ENCODE measurements around the gene NRXN3. TPM values are rescaled to one million over a fixed set of nuclear protein-coding genes. Genes with fewer than 3 reads are reported as not detected.

Gene NRXN3
- total RNA-seq, 1 experiment from 2014 or later: 0.02 TPM

- no peak overlapping the region for H3K27ac ChIP-seq
- no peak overlapping the region for H3K4me3 ChIP-seq
- no peak for DNase-seq
- H3K9me3 ChIP-seq (replicated peaks): no peaks in the 10 kb centered on the region
- no peaks in the 10 kb centered on the region for H3K27me3 ChIP-seq
- H3K36me3 ChIP-seq: no peaks in the 10 kb centered on the region
- no peaks in the 10 kb centered on the region for H3K4me1 ChIP-seq
These were observed 1243.7 kb downstream of the NRXN3 start for GRCh38 chr14:79413734-79414428.

GRCh38 chr14:79415726-79416125 is 1245.6 kb downstream of the NRXN3 start:
- Histone ChIP-seq H3K36me3 (no peaks in the 10 kb centered on the region), H3K27me3 (no peaks in the 10 kb centered on the region), H3K27ac (no peak overlapping the region), H3K4me3 (no peak overlapping the region), H3K9me3 (replicated peaks) (no peaks in the 10 kb centered on the region), H3K4me1 (no peaks in the 10 kb centered on the region)
- DNase-seq: no peak

GRCh38 chr14:79417961-79418360 is 1247.8 kb downstream of the NRXN3 start:
- Histone ChIP-seq H3K27ac (no peak overlapping the region), H3K4me1 (no peaks in the 10 kb centered on the region), H3K4me3 (no peak overlapping the region), H3K27me3 (no peaks in the 10 kb centered on the region), H3K36me3 (no peaks in the 10 kb centered on the region), H3K9me3 (replicated peaks) (no peaks in the 10 kb centered on the region)
- no peak for DNase-seq

GRCh38 chr14:79418649-79419415 is 1248.7 kb downstream of the NRXN3 start:
- Histone ChIP-seq H3K36me3 (no peaks in the 10 kb centered on the region), H3K9me3 (replicated peaks) (no peaks in the 10 kb centered on the region), H3K4me1 (no peaks in the 10 kb centered on the region), H3K27me3 (no peaks in the 10 kb centered on the region), H3K4me3 (no peak overlapping the region), H3K27ac (no peak overlapping the region)
- no peak for DNase-seq

- Histone ChIP-seq H3K4me3 (no peak overlapping the region), H3K27ac (no peak overlapping the region), H3K36me3 (no peaks in the 10 kb centered on the region), H3K4me1 (no peaks in the 10 kb centered on the region), H3K9me3 (replicated peaks) (no peaks in the 10 kb centered on the region), H3K27me3 (no peaks in the 10 kb centered on the region)
- DNase-seq: no peak
These were observed 1249.6 kb downstream of the NRXN3 start for GRCh38 chr14:79419571-79420327.

- no peak overlapping the region for H3K27ac ChIP-seq
- no peaks in the 10 kb centered on the region for H3K27me3 ChIP-seq
- no peaks in the 10 kb centered on the region for H3K36me3 ChIP-seq
These were observed 1250.6 kb downstream of the NRXN3 start for GRCh38 chr14:79420725-79421124.

GRCh38 chr14:79421811-79422210 is 1251.6 kb downstream of the NRXN3 start:
- Histone ChIP-seq H3K4me3 (no peak overlapping the region), H3K27ac (no peak overlapping the region), H3K9me3 (replicated peaks) (no peaks in the 10 kb centered on the region), H3K36me3 (no peaks in the 10 kb centered on the region), H3K27me3 (no peaks in the 10 kb centered on the region), H3K4me1 (no peaks in the 10 kb centered on the region)
- no peak for DNase-seq

More at GRCh38 chr14:79420725-79421124, 1250.6 kb downstream of the NRXN3 start:
- Histone ChIP-seq H3K9me3 (replicated peaks) (no peaks in the 10 kb centered on the region), H3K4me3 (no peak overlapping the region), H3K4me1 (no peaks in the 10 kb centered on the region)
- DNase-seq: no peak

GRCh38 chr14:79424462-79424861 is 1254.3 kb downstream of the NRXN3 start:
- H3K27ac ChIP-seq: no peak overlapping the region
- H3K36me3 ChIP-seq: no peaks in the 10 kb centered on the region
- no peak for DNase-seq
- H3K9me3 ChIP-seq (replicated peaks): no peaks in the 10 kb centered on the region
- H3K27me3 ChIP-seq: no peaks in the 10 kb centered on the region
- H3K4me1 ChIP-seq: no peaks in the 10 kb centered on the region
- no peak overlapping the region for H3K4me3 ChIP-seq

- no peaks in the 10 kb centered on the region for H3K27me3 ChIP-seq
- DNase-seq: no peak
- no peaks in the 10 kb centered on the region for H3K9me3 ChIP-seq (replicated peaks)
- H3K36me3 ChIP-seq: no peaks in the 10 kb centered on the region
- no peak overlapping the region for H3K4me3 ChIP-seq
- H3K4me1 ChIP-seq: no peaks in the 10 kb centered on the region
- no peak overlapping the region for H3K27ac ChIP-seq
These were observed 1256.1 kb downstream of the NRXN3 start for GRCh38 chr14:79426103-79426755.

GRCh38 chr14:79432640-79433039 is 1262.5 kb downstream of the NRXN3 start:
- Histone ChIP-seq H3K4me3 (no peak overlapping the region), H3K27ac (no peak overlapping the region), H3K36me3 (no peaks in the 10 kb centered on the region), H3K9me3 (replicated peaks) (no peaks in the 10 kb centered on the region), H3K4me1 (no peaks in the 10 kb centered on the region), H3K27me3 (no peaks in the 10 kb centered on the region)
- DNase-seq: no peak

GRCh38 chr14:79436335-79436734 is 1266.2 kb downstream of the NRXN3 start:
- no peak for DNase-seq
- Histone ChIP-seq H3K4me3 (no peak overlapping the region), H3K36me3 (no peaks in the 10 kb centered on the region), H3K9me3 (replicated peaks) (no peaks in the 10 kb centered on the region), H3K27me3 (no peaks in the 10 kb centered on the region), H3K4me1 (no peaks in the 10 kb centered on the region), H3K27ac (no peak overlapping the region)

GRCh38 chr14:79437951-79438350 is 1267.8 kb downstream of the NRXN3 start:
- Histone ChIP-seq H3K27me3 (no peaks in the 10 kb centered on the region), H3K4me1 (no peaks in the 10 kb centered on the region), H3K27ac (no peak overlapping the region), H3K36me3 (no peaks in the 10 kb centered on the region), H3K9me3 (replicated peaks) (no peaks in the 10 kb centered on the region), H3K4me3 (no peak overlapping the region)
- DNase-seq: no peak

GRCh38 chr14:79438696-79439342 is 1268.6 kb downstream of the NRXN3 start:
- Histone ChIP-seq H3K9me3 (replicated peaks) (no peaks in the 10 kb centered on the region), H3K36me3 (no peaks in the 10 kb centered on the region), H3K27me3 (no peaks in the 10 kb centered on the region), H3K4me3 (no peak overlapping the region), H3K27ac (no peak overlapping the region), H3K4me1 (no peaks in the 10 kb centered on the region)
- no peak for DNase-seq

GRCh38 chr14:79442786-79443185 is 1272.6 kb downstream of the NRXN3 start:
- H3K36me3 ChIP-seq: no peaks in the 10 kb centered on the region
- no peak overlapping the region for H3K27ac ChIP-seq
- H3K4me1 ChIP-seq: no peaks in the 10 kb centered on the region
- DNase-seq: no peak
- no peaks in the 10 kb centered on the region for H3K9me3 ChIP-seq (replicated peaks)
- no peak overlapping the region for H3K4me3 ChIP-seq
- H3K27me3 ChIP-seq: no peaks in the 10 kb centered on the region

Measured in SJCRH30 (cell line).